Activated T-cell treated with anti-CD3 and anti-CD28 coated beads for 24 hours (primary cell): ENCODE data around the gene PELI1.
A peak's percentile ranks its signal among the peaks of the same experiment; 100 is the strongest.

ENCODE experiments used
- DNase-seq: peaks from one replicate; pipeline ENCODE4 v3.0.0-alpha.2; 2020; ENCODE audit warnings: low read depth

PELI1 gene, protein sequence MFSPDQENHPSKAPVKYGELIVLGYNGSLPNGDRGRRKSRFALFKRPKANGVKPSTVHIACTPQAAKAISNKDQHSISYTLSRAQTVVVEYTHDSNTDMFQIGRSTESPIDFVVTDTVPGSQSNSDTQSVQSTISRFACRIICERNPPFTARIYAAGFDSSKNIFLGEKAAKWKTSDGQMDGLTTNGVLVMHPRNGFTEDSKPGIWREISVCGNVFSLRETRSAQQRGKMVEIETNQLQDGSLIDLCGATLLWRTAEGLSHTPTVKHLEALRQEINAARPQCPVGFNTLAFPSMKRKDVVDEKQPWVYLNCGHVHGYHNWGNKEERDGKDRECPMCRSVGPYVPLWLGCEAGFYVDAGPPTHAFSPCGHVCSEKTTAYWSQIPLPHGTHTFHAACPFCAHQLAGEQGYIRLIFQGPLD

DNA sequence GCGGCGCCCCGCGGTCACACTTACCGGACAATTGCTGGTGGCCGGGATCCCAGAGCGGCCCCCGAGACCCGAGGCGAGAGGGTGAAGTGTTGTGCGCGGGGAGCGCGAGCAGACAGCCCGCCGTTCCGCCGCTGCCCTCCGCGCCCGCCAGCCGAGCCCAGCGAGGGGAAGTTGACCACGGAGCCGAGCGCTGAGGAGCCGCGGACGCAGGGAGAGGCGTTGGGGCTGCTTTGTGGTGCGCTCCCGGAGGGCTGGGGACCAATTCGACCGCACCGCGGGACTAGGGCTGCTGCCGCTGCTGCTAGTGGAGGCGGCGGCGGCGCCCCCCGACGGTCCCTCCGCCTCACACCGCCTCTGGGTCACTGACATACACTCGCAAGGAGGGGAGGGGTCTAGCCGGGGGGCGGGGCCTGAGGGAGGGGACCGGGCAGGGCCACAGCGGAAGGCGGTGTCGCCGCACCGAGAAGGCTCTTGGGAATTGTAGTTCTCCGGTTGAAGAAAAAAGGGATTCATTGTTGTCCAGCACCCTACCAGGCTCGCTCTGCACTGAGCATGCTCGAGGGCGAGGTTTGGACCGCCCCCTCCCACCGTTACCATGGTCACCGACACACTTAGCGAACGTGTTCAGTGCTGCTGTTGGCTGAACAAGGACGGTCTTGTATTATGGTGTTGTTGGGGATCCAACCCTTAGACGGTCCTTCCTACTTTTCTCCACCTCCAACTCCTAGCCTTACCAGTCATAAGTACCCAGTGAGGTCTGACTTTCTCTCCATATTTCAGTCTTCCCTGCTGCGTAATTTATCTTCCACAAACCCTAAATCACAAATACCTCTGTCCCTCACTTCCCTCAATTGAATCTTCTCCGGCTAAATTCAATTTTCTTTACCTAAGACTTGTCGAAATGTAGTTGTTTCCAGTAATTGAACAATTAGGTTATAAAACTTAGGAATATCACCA, at the start of gene PELI1:
TSS of gene PELI1 (minus strand) at position 364 of the 957 bp plus-strand sequence. CDS start 36,110 bp downstream, outside the sequence.
- peak; percentile 89 for DNase-seq

DNA sequence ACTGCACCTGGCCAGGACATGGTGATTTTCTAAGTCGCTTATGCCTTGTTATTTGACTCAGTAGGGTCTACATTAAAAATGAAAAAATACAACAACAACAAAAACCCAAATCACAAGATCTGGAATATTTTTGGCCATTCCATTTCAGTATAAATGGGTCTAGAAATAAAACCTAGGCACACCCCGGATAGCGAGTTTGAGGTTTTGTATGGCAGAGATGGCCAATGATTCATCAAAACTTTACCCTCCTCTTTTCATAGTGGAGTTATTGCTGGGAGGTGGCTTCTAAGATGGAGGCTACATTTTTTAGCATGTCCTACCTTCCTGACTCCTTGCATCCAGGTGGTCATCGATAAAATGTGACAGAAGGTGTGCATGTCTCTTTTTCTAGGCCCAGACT, 49.3 kb upstream of the PELI1 start:
- DNase-seq: no peak

DNA sequence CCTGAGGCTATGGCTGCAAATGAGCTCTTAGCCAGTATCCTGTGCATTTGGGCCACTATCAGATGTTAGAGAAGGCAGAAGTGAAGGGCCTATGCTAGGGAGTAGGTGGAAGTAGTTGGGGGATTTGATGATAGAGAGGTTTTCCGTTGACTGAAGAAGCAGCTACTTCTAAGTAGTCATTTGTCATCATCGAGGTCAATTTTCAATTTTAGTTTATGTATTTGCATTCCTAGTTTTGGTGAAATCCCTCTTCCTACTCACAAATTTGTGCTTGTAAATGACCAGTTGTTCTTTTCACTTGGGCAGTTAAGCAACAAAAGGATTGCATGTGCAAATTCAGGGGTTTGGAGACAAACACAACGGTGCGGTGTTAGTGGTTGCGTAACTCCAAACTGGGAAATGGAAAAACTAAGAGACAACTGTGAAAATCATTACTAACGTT, 48.5 kb upstream of the PELI1 start:
- DNase-seq: no peak

DNA sequence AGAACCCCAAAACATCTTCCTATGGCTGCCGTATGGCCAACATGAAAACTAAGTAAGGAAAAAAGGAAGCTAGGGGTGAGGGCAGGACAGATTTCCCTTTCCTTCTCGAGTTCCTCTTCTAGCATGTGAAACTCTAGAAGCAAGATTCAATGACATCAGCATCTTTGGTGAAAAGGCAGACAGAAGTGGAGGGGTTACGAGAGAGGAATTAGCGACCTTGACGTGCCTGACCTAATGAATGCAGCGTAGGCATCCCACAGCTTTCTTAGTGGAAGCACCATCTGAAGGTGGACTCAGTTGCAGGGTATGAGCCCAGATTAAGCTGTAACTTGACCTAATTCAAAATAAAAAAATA, 47.9 kb upstream of the PELI1 start:
- DNase-seq: no peak

DNA sequence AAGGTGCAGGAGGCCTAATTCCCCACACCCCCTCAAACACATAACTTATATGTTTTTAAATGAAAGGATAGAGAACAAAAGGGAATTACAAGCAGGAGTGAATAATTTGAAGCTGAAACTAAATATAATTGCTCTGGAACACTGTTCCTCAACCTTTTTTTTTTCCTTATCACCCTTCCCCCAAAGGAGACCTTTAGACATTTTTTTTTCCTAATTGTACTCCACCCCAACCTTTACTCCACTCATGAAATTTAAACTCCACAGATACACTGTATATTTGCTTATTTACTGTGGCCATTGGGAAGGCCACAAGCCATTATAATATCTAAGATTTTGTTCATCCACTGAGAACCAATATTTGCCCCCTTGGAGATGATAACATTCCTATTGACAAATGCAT, 45.4 kb upstream of the PELI1 start:
- DNase-seq: no peak

DNA sequence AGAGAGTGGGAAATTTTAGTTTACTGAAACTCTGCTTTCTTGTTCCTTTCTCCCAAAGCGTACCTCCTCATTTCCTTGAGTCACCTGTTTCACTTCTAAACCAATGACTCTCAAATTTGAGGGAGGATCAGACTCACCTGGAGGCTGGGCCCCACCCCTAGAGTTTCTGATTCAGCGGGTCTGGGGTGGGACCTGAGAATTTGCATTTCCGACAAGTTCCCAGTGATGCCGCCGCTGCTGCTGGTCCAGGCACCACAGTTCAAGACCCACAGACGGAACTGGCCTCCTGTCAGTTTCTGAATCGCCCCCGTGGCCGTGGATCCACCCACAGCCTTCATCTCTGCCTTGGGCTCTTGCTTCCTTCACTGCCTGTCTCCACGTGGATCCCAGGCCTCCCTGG, 44.9 kb upstream of the PELI1 start:
- DNase-seq: no peak

DNA sequence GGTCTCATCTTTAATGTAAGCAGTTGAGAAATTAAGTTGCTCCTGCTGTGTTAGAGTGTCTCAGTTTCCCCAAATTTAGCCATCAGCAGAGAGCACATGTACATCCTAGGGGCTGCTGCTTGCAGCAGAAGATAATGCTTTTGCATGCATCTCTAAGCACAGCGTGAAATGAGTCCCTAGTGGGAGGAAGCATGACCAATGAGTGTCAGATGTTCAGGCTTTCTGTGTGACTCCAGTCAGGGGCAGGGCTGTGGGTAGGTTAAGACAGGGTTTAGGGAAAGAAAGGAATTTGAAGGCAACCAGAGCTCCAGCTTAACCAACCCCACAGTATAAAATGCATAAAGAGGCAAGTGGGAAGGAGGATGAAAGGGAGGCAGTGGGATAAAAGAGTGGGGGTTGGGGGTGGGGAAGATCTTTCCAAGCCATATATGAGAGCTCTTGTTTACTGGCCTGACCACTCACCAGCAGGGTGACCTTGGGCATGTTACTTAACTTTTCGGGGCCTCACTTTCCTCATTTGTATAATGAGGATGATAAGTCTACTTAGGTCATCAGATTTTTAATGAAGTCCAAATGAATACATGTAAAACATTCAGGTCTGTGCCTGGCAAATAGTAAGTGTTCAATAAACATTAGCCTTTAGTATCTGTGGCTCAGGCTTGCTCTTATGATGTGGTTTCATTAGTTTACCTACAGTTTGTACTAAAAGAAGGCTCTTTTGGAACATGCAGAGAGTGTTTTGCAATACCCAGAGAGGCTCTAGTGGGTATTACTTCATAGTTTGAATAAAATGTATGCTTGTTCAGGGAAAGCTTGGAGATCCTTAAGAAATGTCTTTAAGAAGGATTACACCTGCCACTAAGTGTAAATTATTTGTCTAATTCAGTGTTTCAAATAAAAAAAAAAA, 42.7 kb upstream of the PELI1 start:
- DNase-seq: no peak

DNA sequence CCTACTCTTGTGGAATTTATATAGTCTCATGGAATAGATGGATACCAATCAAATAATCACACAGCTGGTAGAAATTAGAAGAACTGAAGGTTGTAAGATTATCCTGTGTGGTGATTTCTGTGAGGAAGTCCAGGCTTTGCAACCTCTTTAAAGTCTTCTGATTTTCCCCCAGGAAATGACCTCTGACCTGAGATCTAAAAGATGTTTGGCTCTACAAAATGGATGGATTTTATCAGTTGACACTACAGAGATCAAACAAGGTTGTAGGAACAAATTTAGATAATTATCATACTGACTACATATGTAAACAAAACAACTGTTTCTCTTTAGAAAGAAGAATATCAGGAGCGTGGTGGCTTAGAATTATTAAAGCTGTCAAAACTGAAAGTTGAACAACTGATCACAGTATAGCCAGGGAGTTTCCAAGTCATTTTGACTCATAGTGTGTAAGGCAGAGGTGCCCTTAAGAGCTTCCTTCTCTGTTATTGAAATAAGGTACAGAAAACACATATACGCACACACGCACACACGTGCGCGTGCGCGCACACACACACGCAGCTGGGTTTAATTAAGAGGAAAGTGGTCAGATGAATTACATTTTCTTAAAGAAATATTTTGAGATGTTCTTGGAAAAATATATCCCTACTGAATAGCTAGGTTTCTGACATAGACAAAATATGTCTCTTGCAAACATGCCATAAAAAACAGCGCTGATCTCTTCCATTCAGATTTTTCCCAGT, 35.5 kb upstream of the PELI1 start:
- no peak for DNase-seq

DNA sequence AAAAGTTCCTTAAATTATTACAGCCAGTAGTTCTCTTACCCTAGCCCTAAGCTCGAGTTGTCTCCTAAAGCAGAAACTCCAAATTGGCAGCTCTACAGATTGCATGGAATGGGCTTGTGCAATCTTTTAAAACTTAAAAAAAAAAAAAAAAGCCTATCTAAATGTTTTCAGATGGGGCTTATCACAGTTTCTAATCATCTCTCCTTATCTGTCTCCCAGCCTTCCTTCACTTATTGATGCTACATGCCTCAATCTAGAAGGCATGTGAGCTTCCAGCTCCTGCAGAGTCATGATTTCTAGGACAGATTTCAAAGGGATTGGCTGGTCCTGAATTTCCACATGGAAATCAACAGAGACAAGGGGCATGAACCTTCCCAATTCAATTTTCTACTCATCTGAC, 33.1 kb upstream of the PELI1 start:
- no peak for DNase-seq

DNA sequence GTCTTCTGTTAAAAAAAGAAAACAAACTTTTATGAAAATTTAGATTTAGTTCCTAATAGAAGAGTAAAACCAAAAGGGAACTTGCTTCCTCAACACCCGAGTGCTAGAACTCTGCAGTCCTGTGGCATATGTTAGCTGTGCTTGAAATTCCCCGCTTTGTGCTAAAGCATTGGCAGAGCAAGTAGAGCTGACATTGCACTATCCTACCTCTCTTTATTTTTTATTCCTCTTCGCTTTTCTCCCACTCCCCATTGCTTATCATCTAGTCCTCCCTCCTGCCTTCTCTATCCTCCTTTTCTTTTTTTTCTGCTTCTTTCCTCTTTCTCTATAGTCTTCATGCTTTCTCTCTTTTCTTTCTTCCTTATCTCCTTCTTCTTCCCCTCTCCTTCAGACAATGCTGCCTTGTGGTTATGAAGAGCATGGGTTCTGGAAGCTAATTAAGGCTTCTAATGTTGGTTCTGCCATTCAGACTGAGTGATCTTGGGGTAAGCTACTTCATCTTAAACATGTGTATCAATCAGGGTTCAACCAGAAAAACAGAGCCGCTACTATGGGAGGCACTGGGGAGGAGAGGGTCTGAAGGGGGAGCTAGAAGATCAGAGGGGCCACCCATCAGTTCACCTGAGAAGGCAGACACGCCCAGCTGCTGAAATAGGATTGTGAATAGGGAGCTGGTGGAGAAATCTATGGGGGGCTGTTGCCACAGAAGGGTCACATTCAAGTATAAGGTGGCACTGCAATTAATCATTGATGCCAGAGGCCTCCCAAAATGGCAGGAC, 31.4 kb upstream of the PELI1 start:
- no peak for DNase-seq

DNA sequence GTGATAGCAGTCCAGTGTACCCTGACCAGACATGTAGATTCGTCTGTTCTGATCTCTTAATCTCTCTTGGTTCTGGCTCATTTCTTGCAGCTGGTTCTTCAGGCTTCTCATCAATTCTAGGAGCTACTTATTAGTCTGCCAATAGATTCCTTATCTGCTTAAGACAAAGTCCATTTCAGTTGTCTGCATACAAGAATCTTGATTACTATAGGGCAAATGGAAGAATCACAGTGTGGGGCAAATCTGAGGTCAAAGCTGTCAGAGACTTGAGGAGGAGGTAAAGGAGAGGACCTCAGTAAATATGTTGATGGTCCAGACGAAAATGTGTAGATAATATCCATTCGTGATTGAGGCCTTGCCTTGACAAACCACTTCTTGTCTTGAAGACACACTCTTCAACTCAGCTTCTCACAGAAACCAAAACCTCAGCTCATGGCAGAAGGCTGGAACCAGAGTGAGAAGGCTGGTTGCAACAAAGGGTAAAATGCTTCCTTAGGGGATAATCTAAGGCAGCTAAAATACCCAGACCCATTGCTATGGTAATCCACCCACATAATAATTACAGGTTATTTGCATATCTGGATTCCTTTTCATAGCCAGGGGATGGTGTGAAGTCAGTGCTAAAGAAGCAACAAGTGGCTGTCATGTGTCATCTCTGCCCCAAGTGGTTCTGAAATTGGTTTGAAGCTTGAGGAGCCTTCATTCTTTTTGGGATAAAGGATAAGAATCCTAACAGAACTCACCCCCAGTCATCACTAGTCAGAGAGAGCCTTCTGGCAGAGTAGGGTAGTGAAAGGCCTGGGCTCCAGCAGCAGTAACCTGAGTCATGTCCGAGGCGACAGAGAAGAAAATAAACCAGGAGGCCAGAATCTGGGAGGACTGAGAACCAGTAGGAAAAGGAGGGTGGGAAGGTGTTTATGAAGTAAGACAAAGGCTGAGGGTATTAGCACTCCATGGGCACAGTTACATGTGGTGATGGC, 29.2 kb upstream of the PELI1 start:
- no peak for DNase-seq

DNA sequence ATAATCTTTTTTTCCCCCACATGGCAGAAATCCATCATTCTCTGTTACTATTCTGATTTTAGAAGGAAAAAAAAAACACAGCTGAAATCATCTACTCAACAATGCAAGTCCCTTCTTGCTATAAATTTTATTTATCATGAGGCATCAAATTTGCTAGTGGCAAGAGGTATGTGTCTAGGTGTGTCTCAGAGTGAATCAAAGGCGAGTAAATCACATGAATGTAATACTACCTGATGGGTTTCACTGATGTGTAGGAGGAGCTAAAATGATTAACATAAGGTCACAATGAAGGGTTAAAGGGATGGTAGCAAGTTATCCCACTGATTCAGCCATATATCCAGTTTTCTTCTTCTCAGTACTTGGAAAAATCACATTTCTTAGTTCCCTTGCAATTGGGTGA, 24.5 kb upstream of the PELI1 start:
- DNase-seq: no peak

DNA sequence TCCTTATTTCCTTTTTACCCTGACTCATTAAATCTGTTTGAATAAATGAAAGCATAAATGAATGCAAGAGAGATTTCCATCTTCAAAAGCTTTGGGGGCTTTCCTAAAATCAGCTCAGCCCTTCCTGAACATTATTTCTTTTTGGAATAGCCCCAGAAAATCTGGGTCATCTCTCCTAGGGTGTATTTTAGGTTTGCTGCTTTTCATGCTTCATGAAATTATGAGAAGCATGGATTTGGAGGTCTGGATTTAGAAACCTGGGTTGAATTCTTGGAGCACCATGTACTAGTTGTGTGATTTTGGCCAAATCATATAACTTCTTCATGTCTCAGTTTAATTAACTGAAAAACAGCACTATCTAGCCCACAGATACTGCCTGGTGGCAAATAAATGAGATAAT, 24.0 kb upstream of the PELI1 start:
- DNase-seq: no peak

DNA sequence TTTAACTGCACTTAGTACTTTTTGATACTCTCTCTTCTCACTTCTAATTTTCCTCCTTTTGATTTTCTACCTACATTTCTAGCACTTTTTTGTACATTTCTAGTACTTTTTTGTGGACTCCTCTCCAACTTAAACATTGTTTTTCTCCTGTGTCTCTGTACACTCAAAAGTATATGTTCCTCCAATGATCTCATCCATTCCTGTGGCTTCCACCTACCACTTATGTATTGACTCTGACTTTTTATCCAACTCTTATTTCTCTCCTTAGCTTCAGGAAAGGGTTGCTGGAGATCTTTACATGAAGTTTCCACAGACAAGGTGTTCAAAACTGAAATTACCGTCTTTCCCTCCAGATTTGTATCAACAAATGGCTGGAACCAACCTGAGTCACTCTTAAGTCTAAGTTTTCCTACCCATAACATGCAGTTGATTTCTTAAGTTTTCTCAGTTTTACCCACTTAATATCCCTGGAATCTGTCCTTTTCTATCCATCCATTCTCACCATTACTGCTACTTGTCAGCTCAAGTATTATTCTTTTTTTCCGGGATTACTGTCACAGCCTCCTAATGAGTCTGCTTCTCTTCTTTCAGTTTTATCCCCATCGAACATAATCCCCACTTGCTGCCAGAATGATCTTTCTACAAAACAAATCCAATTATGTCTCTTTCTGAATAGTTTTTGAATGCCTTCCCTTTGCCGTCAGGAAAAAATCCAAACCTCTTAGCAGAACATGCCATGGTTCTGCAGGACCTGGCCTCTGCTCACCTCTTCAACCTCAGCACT, 22.6 kb upstream of the PELI1 start:
- DNase-seq: no peak

DNA sequence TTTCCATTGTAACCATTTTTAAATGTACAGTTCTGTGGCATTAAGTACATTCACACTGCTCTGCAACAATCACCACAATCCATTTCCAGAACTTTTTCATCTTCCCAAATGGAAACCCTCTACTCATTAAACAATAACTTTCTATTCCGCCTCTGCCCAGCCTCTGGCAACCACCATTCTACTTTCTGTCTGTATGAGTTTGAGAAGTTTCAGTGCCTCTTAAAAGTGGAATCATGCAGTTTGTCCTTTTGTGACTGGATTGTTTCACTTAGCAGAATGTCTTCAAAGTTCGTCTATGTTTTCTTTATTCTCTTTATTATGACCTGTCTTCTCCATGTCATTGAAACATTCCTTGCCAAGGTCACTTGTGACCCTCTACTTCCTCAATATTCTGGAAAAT, 22.0 kb upstream of the PELI1 start:
- DNase-seq: no peak

DNA sequence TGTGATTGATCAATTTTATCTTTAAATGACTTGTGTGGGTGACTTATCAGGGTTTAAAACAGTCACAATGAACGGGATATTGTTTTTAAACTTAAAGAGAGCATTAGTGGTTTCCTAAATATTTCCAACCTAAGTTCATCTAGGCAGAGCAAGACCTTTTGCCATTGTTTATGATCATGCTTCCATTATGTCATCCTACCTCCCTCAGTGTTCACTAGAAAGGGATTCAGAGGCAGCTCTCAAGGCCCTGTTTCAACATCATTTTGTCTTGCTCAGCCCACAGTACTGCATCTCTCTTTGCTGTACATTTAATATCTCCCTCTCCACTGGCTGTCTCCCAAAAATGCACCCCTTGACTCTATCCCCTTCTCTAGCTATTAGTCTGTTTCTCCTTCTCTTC, 21.5 kb upstream of the PELI1 start:
- no peak for DNase-seq

DNA sequence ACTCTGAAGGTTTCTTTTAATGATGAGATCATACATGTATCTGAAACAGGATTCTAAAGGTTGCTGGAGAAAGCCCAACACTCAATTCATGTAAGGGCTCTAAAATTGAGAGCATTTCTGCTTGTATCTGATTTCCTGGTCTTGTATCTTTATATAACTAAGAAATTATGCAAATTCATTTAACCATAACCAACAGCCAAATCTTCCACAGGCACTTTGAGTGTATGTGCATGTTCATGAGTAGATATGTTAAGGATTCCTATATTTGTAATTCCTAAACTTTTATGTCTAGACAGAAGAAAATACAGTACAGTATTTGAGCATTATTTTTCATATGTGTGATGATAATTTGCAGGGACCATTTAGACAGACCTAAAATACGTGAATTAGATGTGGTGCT, 20.4 kb upstream of the PELI1 start:
- no peak for DNase-seq

DNA sequence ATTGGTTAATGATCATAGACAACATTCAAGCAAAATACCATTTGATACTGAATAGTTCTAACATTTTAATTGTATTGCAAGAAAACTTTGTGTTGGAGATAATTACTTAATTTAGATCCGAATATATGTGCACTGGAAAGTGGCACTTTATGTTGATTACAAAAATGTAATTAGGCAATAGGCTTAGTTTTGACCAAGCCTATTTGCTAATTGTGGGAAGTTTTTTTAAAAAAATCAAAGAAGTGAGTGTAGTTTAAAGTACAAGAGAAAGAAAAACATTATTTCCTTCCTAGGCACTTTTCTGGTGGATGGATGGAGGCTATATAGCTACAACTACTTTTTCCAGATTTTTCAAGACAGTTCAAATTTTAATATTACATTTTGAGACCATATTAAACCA, 18.3 kb upstream of the PELI1 start:
- no peak for DNase-seq

DNA sequence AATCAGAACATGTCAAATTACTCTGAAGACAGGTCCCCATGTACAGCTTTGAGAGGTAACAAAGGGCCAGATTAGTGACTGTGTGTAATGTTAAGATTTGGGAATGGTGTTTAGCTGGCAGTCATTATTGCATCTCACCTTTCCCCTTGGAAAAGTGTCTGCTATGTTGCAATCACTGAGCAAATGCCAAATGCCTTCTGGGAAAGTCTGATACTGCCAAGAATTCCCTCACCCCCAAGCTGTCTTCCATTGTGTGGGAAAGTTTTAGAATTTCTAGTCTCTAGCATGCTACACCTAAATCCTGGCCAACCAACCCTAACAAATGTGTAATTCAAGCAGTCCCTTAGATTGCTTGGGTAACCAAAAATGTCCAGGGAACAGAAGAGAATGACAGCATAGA, 13.6 kb upstream of the PELI1 start:
- DNase-seq: no peak
